HG03196 (cell line): ENCODE data around the gene EXOSC5.
A peak's percentile ranks its signal among the peaks of the same experiment; 100 is the strongest.
"Not testable (repeated sequence)": the region's sequence is repeated elsewhere in the genome, so short reads cannot be mapped to it uniquely, and the experiment has no call there.

Source experiments
- ATAC-seq: cut with Tn5 transposase; IDR thresholded peaks from one replicate; pipeline ENCODE4 v1.9.1; 2021; ENCODE audit not compliant: unreplicated experiment

Gene EXOSC5

GRCh38 chr19:41397086-41398049, at the start of gene EXOSC5, which contains the start of gene BCKDHA:
TSS of gene EXOSC5 (minus strand) at chr19:41397359. CDS start at chr19:41397328, 31 bp downstream.
TSS of gene BCKDHA (plus strand) at chr19:41397818. CDS start at chr19:41397828, 10 bp downstream.
- ATAC-seq = peak; percentile 87

GRCh38 chr19:41445575-41445974, 48.4 kb upstream of the EXOSC5 start:
- no peak for ATAC-seq

GRCh38 chr19:41443813-41444455, 46.8 kb upstream of the EXOSC5 start:
- no peak for ATAC-seq

GRCh38 chr19:41442473-41443355, 45.6 kb upstream of the EXOSC5 start, which contains the start of gene ERICH4:
TSS of gene ERICH4 (plus strand) at chr19:41443156. CDS start at chr19:41443170, 14 bp downstream.
- no peak for ATAC-seq

- ATAC-seq = no peak
These were observed 44.3 kb upstream of the EXOSC5 start for GRCh38 chr19:41441321-41441945.

- ATAC-seq = peak; percentile 85
These were observed 42.5 kb upstream of the EXOSC5 start, which contains the start of gene DMAC2 for GRCh38 chr19:41439441-41440222. TSS of gene DMAC2 (minus strand) at chr19:41439912. CDS start at chr19:41439899, 13 bp downstream.

GRCh38 chr19:41437944-41438574, 40.9 kb upstream of the EXOSC5 start:
- ATAC-seq = no peak

GRCh38 chr19:41436674-41436951, 39.5 kb upstream of the EXOSC5 start:
- ATAC-seq = no peak

GRCh38 chr19:41435936-41436673, 38.9 kb upstream of the EXOSC5 start:
- ATAC-seq = no peak

GRCh38 chr19:41435376-41435775, 38.2 kb upstream of the EXOSC5 start:
- not testable (repeated sequence) for ATAC-seq

- ATAC-seq = no peak
These were observed 37.3 kb upstream of the EXOSC5 start for GRCh38 chr19:41434450-41434849.

- no peak for ATAC-seq
These were observed 36.0 kb upstream of the EXOSC5 start for GRCh38 chr19:41433171-41433570.

- no peak for ATAC-seq
These were observed 34.5 kb upstream of the EXOSC5 start for GRCh38 chr19:41431426-41432386.

- ATAC-seq = no peak
These were observed 33.8 kb upstream of the EXOSC5 start for GRCh38 chr19:41430922-41431321.

- no peak for ATAC-seq
These were observed 31.3 kb upstream of the EXOSC5 start for GRCh38 chr19:41428481-41428859.

GRCh38 chr19:41427647-41428480, 30.7 kb upstream of the EXOSC5 start:
- no peak for ATAC-seq
